Left ventricle myocardium inferior (tissue), 1 donor: ENCODE results near the gene PRDX6. TPM values are rescaled to one million over a fixed set of nuclear protein-coding genes. Genes with fewer than 3 reads are reported as not detected.
"Not testable (repeated sequence)": the region's sequence is repeated elsewhere in the genome, so short reads cannot be mapped to it uniquely, and the experiment has no call there.

Source experiments
- DNase-seq: peaks from one replicate; pipeline ENCODE4 v3.0.0-alpha.2; 2020
- H3K27ac ChIP-seq: fragments of 200-600 bp; replicated peaks from 2 replicates; pipeline ENCODE4 v1.8.0; 2021
- H3K27me3 ChIP-seq: fragments of 200-600 bp; 2 replicates; pipeline ENCODE4 v1.8.0; 2021; ENCODE audit warnings: low read depth
- H3K36me3 ChIP-seq: fragments of 200-600 bp; 2 replicates; pipeline ENCODE4 v1.8.0; 2021
- H3K4me1 ChIP-seq: fragments of 200-600 bp; 2 replicates; pipeline ENCODE4 v1.8.0; 2021
- H3K4me3 ChIP-seq: fragments of 200-600 bp; 2 replicates; pipeline ENCODE4 v1.8.0; 2021; ENCODE audit warnings: mild to moderate bottlenecking, moderate library complexity
- H3K9me3 ChIP-seq: fragments of 200-600 bp; replicated peaks from 2 replicates; pipeline ENCODE4 v1.8.0; 2021
- CTCF ChIP-seq: fragments of 200-600 bp; IDR thresholded peaks from 2 replicates; pipeline ENCODE4 v1.8.0; 2021; ENCODE audit warnings: antibody characterized with exemption, mild to moderate bottlenecking, borderline replicate concordance
- intact Hi-C: fragments of 100-400 bp; cut with micrococcal nuclease; formaldehyde crosslinking; loops from one replicate; pipeline ENCODE4 v1.11.0; 2022
- total RNA-seq: library from RNA; stranded (reverse); fragmentation: NEBNext Ultra II Directional; extraction: Animal tissue kit (Norgen Biotek cat#: 25700); gene quantifications from one replicate; pipeline ENCODE4 v1.2.1, GENCODE V29; 2021
- donor health status: DM: no; HTN: yes; CAD: no; lungs with severe emphysema.

Gene PRDX6
- total RNA-seq, 1 donor from 2014 or later: 363 TPM

GRCh38 chr1:173470608-173471007 is 6.5 kb upstream of the PRDX6 start:
- intact Hi-C loops: no loop called here
- Histone ChIP-seq H3K4me1 (peaks cover 25% of the 10 kb centered on the region), H3K27me3 (no peaks in the 10 kb centered on the region)

GRCh38 chr1:173473599-173474011 is 3.5 kb upstream of the PRDX6 start:
- Histone ChIP-seq H3K4me3 (no peak overlapping the region), H3K9me3 (peaks cover 12% of the 10 kb centered on the region), H3K36me3 (peaks cover 8% of the 10 kb centered on the region), H3K27ac (no peak overlapping the region), H3K4me1 (peaks cover 51% of the 10 kb centered on the region), H3K27me3 (no peaks in the 10 kb centered on the region)
- DNase-seq: no peak
- intact Hi-C loops: no loop called here
- no peak for TF ChIP-seq CTCF

More at GRCh38 chr1:173470608-173471007, 6.5 kb upstream of the PRDX6 start:
- no peak for TF ChIP-seq CTCF
- Histone ChIP-seq H3K27ac (no peak overlapping the region), H3K9me3 (peaks cover 16% of the 10 kb centered on the region), H3K4me3 (no peak overlapping the region), H3K36me3 (peaks cover 8% of the 10 kb centered on the region)
- DNase-seq: no peak

GRCh38 chr1:173474097-173474779 is 2.9 kb upstream of the PRDX6 start:
- intact Hi-C loops: no loop called here
- H3K4me1 ChIP-seq: peaks cover 57% of the 10 kb centered on the region

GRCh38 chr1:173474780-173475421 is 2.2 kb upstream of the PRDX6 start:
- DNase-seq, H3K27me3 ChIP-seq: not testable (repeated sequence)
- intact Hi-C loops: loop anchor here (5.0 kb wide), 1 partner anchor 43 kb away; no protein-coding TSS in a partner anchor
- Histone ChIP-seq H3K4me3 (peak overlapping the region; percentile 89), H3K36me3 (peaks cover 17% of the 10 kb centered on the region), H3K9me3 (peaks cover 12% of the 10 kb centered on the region), H3K4me1 (peaks cover 64% of the 10 kb centered on the region), H3K27ac (peak overlapping the region; percentile 97)

More at GRCh38 chr1:173474097-173474779, 2.9 kb upstream of the PRDX6 start:
- H3K27me3 ChIP-seq: no peaks in the 10 kb centered on the region
- H3K36me3 ChIP-seq: peaks cover 10% of the 10 kb centered on the region
- H3K4me3 ChIP-seq: no peak overlapping the region
- TF ChIP-seq CTCF: no peak
- H3K27ac ChIP-seq: peak overlapping the region; percentile 97
- no peak for DNase-seq
- peaks cover 12% of the 10 kb centered on the region for H3K9me3 ChIP-seq

GRCh38 chr1:173475564-173476196 is 1.5 kb upstream of the PRDX6 start:
- DNase-seq: no peak
- H3K27me3 ChIP-seq: no peaks in the 10 kb centered on the region
- H3K9me3 ChIP-seq: peaks cover 6% of the 10 kb centered on the region
- intact Hi-C loops: loop anchor here (5.0 kb wide), 1 partner anchor 43 kb away; no protein-coding TSS in a partner anchor
- H3K36me3 ChIP-seq: peaks cover 22% of the 10 kb centered on the region
- H3K4me3 ChIP-seq: peak overlapping the region; percentile 89
- H3K27ac ChIP-seq: peak overlapping the region; percentile 97
- TF ChIP-seq CTCF: no peak
- H3K4me1 ChIP-seq: peaks cover 72% of the 10 kb centered on the region
